Common myeloid progenitor, CD34-positive (primary cell): ENCODE results near the gene KDM6A.

Source experiments
- CTCF ChIA-PET: fragments of 350-600 bp; sonication (Branson Sonifier 250); formaldehyde crosslinking; loops from one replicate; lab custom pipeline; 2021; ENCODE audit warnings: antibody characterized with exemption; lab: Charles Lee
- POLR2A ChIA-PET: fragments of 350-600 bp; sonication (Branson Sonifier 250); formaldehyde crosslinking; loops from one replicate; lab custom pipeline; 2021; ENCODE audit warnings: antibody characterized with exemption; lab: Charles Lee
- DNase-seq, 3 donors: peaks; one replicate each; pipeline versions ENCODE4 v3.0.0 to v3.0.0-alpha.2; 2013
- H3K27ac ChIP-seq, 2 experiments: 1 replicate in 1 of 2; 2 replicates in 1 of 2; pipeline ENCODE4 v1.7.0; 2013; ENCODE audit warnings: inconsistent platforms in 2 of 2, low read length in 2 of 2, mild to moderate bottlenecking in 2 of 2, low read depth in 1 of 2, moderate library complexity in 1 of 2; ENCODE audit not compliant: severe bottlenecking in 2 of 2, insufficient read depth in 1 of 2, poor library complexity in 1 of 2
- H3K27me3 ChIP-seq, 5 experiments: replicated peaks in 2 of 5; 1 replicate in 3 of 5; 2 replicates in 2 of 5; pipeline versions ENCODE4 v1.6.1 to v1.7.0; 2013; ENCODE audit warnings: low read length in 4 of 5, mild to moderate bottlenecking in 2 of 5, moderate library complexity in 2 of 5, inconsistent platforms in 1 of 5; ENCODE audit not compliant: insufficient read depth in 5 of 5, control insufficient read depth in 4 of 5
- H3K36me3 ChIP-seq, 4 experiments: 1 replicate in 2 of 4; 2 replicates in 2 of 4; pipeline versions ENCODE4 v1.6.1 to v1.7.0; 2013; ENCODE audit warnings: low read length in 3 of 4, control low read depth in 1 of 4, mild to moderate bottlenecking in 1 of 4; ENCODE audit not compliant: control insufficient read depth in 4 of 4, insufficient read depth in 4 of 4
- H3K4me1 ChIP-seq, 4 experiments: 1 replicate in 3 of 4; 2 replicates in 1 of 4; pipeline versions ENCODE4 v1.6.1 to v1.7.1; 2013; ENCODE audit warnings: low read length in 3 of 4, mild to moderate bottlenecking in 3 of 4, control low read depth in 1 of 4, inconsistent platforms in 1 of 4, moderate library complexity in 1 of 4; ENCODE audit not compliant: control insufficient read depth in 4 of 4, insufficient read depth in 4 of 4; ENCODE audit errors: control extremely low read depth in 1 of 4
- H3K4me3 ChIP-seq, 7 experiments: 1 replicate in 4 of 7; 2 replicates in 3 of 7; pipeline versions ENCODE4 v1.5.1 to v1.7.0; 2013; ENCODE audit warnings: mild to moderate bottlenecking in 7 of 7, low read length in 6 of 7, moderate library complexity in 6 of 7, inconsistent platforms in 2 of 7, low read depth in 2 of 7, control low read depth in 1 of 7; ENCODE audit not compliant: insufficient read depth in 4 of 7, control insufficient read depth in 1 of 7; ENCODE audit errors: extremely low read depth in 1 of 7
- H3K9me3 ChIP-seq, 5 experiments: 1 replicate in 4 of 5; 2 replicates in 1 of 5; pipeline versions ENCODE4 v1.6.1 to v1.7.1; 2013; ENCODE audit warnings: low read length in 4 of 5, mild to moderate bottlenecking in 2 of 5, inconsistent platforms in 1 of 5, low read depth in 1 of 5, moderate library complexity in 1 of 5; ENCODE audit not compliant: control insufficient read depth in 4 of 5, insufficient read depth in 2 of 5; ENCODE audit errors: control extremely low read depth in 1 of 5
- WGBS: methylation state at CpG from one replicate; pipeline ENCODE4 v1.1.5; 2013; ENCODE audit not compliant: insufficient coverage; 5-methylcytosine and 5-hydroxymethylcytosine counted together

Gene KDM6A

GRCh38 chrX:44980403-44980802 is 107.4 kb downstream of the KDM6A start:
- H3K36me3 ChIP-seq = peaks cover 0 to 19% (median 6%) of the 10 kb centered on the region in 4 experiments
- no peaks in the 10 kb centered on the region for H3K4me1 ChIP-seq
- WGBS = 100% methylated on average over 1 of the region's 6 CpGs
- no peak overlapping the region for H3K4me3 ChIP-seq
- H3K9me3 ChIP-seq = peaks cover 3 to 13% (median 8%) of the 10 kb centered on the region in 5 experiments
- H3K27ac ChIP-seq = no peak overlapping the region
- POLR2A ChIA-PET = no interaction called here
- DNase-seq = no peak
- CTCF ChIA-PET = no interaction called here
- H3K27me3 ChIP-seq = no peaks in the 10 kb centered on the region

DNA sequence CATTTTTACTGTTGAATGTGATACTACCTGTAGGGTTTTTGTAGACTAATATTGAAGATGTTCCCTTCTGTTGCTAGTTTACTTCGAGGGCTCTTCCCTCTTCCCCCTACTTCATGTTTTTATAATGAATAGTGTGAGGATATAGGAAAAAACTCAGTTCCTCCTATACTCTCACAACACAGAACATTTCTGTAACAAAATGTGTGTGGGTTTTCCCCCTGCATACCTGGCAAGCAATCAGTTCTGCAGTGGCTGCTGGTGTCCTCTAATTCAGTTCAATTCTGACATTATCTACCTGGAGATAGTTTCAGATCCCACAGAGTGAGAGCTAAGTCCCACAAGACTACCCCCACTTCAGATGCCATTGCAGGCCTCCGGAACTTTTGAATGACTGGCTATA is 107.9 kb downstream of the KDM6A start:
- Histone ChIP-seq H3K9me3 (peaks cover 0 to 9% (median 6%) of the 10 kb centered on the region in 5 experiments), H3K4me1 (no peaks in the 10 kb centered on the region), H3K36me3 (peaks cover 0 to 14% (median 4%) of the 10 kb centered on the region in 4 experiments), H3K4me3 (no peak overlapping the region), H3K27ac (no peak overlapping the region), H3K27me3 (no peaks in the 10 kb centered on the region)
- WGBS = 100% methylated on average over 1 of the region's 2 CpGs
- ChIA-PET POLR2A (no interaction called here), CTCF (interaction anchor here (0.8 kb wide), 1 partner anchor 16 kb away, joined by 3 read pairs; no protein-coding TSS in a partner anchor)
- DNase-seq = no peak

- DNase-seq = no peak
- Histone ChIP-seq H3K36me3 (peaks cover 0 to 9% (median 4%) of the 10 kb centered on the region in 4 experiments), H3K27ac (no peak overlapping the region), H3K4me3 (no peak overlapping the region), H3K27me3 (no peaks in the 10 kb centered on the region), H3K9me3 (peaks cover 0 to 4% (median 0%) of the 10 kb centered on the region in 5 experiments), H3K4me1 (no peaks in the 10 kb centered on the region)
- ChIA-PET POLR2A (no interaction called here), CTCF (no interaction called here)
- 100% methylated on average over 4 of the region's 16 CpGs for WGBS
These were observed 117.2 kb downstream of the KDM6A start for GRCh38 chrX:44989995-44990770.

DNA sequence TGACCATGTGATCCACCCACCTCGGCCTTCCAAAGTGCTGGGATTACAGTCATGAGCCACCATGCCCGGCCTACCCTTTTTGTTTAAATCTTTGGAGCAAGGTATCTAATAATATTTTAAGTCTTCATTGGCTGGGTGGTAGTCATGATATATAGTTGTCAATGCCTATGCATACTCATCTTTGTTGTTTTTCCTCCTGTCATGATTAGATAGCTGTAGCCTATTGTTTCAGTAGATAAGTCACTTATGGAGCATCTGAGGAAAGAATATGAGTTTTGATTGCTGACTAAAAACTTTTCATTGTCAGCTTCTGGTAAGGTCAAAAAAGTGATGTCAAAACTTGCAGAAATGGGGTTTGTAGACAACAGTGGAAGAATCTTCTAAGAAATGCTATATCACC is 119.8 kb downstream of the KDM6A start:
- H3K27ac ChIP-seq = no peak overlapping the region
- H3K4me3 ChIP-seq = no peak overlapping the region
- no CpG with 5 or more reads among the region's 2 CpGs for WGBS
- no peak for DNase-seq
- peaks cover 0 to 4% (median 0%) of the 10 kb centered on the region in 5 experiments for H3K9me3 ChIP-seq
- CTCF ChIA-PET = interaction anchor here (1.0 kb wide), 1 partner anchor 18 kb away, joined by 3 read pairs; no protein-coding TSS in a partner anchor
- H3K27me3 ChIP-seq = no peaks in the 10 kb centered on the region
- POLR2A ChIA-PET = no interaction called here
- peaks cover 0 to 9% (median 4%) of the 10 kb centered on the region in 4 experiments for H3K36me3 ChIP-seq
- peaks cover 5 to 12% (median 10%) of the 10 kb centered on the region in 4 experiments for H3K4me1 ChIP-seq

- 100% methylated on average over 2 of the region's 2 CpGs for WGBS
- Histone ChIP-seq H3K27ac (no peak overlapping the region), H3K9me3 (no peaks in the 10 kb centered on the region), H3K27me3 (no peaks in the 10 kb centered on the region), H3K4me1 (peaks cover 15 to 28% (median 17%) of the 10 kb centered on the region in 4 experiments), H3K4me3 (no peak overlapping the region), H3K36me3 (no peaks in the 10 kb centered on the region)
- POLR2A ChIA-PET = no interaction called here
- DNase-seq = no peak
- CTCF ChIA-PET = interaction anchor here (1.1 kb wide), 1 partner anchor 97 kb away, joined by 3 read pairs; no protein-coding TSS in a partner anchor
These were observed 123.3 kb downstream of the KDM6A start for GRCh38 chrX:44996277-44996676.

- peak in 2 of 3 donors; percentile 53 to 58 for DNase-seq
- peak overlapping the region in 4 of 7 experiments; percentile 15 to 44 (median 32) for H3K4me3 ChIP-seq
- H3K27me3 ChIP-seq = no peaks in the 10 kb centered on the region
- ChIA-PET CTCF (no interaction called here), POLR2A (no interaction called here)
- no peaks in the 10 kb centered on the region for H3K9me3 ChIP-seq
- 78% methylated on average over 8 of the region's 10 CpGs for WGBS
- H3K36me3 ChIP-seq = no peaks in the 10 kb centered on the region
- peaks cover 18 to 35% (median 23%) of the 10 kb centered on the region in 4 experiments for H3K4me1 ChIP-seq
- peak overlapping the region in 1 of 2 experiments; percentile 49 for H3K27ac ChIP-seq
These were observed 124.4 kb downstream of the KDM6A start for GRCh38 chrX:44997282-44997812.

GRCh38 chrX:44997888-44998287 is 124.9 kb downstream of the KDM6A start:
- peak overlapping the region in 3 of 7 experiments; percentile 21 to 44 (median 43) for H3K4me3 ChIP-seq

More at GRCh38 chrX:44997888-44998287, 124.9 kb downstream of the KDM6A start:
- POLR2A ChIA-PET = no interaction called here
- no peaks in the 10 kb centered on the region for H3K27me3 ChIP-seq
- peak in 2 of 3 donors; percentile 45 to 50 for DNase-seq
- H3K27ac ChIP-seq = peak overlapping the region in 1 of 2 experiments; percentile 49
- no peaks in the 10 kb centered on the region for H3K9me3 ChIP-seq
- peaks cover 18 to 35% (median 23%) of the 10 kb centered on the region in 4 experiments for H3K4me1 ChIP-seq
- CTCF ChIA-PET = no interaction called here
- H3K36me3 ChIP-seq = no peaks in the 10 kb centered on the region
- 0% methylated on average over 1 of the region's 1 CpG for WGBS
